Colon (tissue), 2 donors: ENCODE measurements around the gene TBC1D10A.

Source experiments
- FAIRE-seq: peaks from 2 replicates; lab custom pipeline; 2012; peaks lifted over from hg19 to GRCh38; lab: Jason Lieb, UNC
- donor health status: control.
- donor health status: control.

Gene TBC1D10A, protein sequence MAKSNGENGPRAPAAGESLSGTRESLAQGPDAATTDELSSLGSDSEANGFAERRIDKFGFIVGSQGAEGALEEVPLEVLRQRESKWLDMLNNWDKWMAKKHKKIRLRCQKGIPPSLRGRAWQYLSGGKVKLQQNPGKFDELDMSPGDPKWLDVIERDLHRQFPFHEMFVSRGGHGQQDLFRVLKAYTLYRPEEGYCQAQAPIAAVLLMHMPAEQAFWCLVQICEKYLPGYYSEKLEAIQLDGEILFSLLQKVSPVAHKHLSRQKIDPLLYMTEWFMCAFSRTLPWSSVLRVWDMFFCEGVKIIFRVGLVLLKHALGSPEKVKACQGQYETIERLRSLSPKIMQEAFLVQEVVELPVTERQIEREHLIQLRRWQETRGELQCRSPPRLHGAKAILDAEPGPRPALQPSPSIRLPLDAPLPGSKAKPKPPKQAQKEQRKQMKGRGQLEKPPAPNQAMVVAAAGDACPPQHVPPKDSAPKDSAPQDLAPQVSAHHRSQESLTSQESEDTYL

DNA sequence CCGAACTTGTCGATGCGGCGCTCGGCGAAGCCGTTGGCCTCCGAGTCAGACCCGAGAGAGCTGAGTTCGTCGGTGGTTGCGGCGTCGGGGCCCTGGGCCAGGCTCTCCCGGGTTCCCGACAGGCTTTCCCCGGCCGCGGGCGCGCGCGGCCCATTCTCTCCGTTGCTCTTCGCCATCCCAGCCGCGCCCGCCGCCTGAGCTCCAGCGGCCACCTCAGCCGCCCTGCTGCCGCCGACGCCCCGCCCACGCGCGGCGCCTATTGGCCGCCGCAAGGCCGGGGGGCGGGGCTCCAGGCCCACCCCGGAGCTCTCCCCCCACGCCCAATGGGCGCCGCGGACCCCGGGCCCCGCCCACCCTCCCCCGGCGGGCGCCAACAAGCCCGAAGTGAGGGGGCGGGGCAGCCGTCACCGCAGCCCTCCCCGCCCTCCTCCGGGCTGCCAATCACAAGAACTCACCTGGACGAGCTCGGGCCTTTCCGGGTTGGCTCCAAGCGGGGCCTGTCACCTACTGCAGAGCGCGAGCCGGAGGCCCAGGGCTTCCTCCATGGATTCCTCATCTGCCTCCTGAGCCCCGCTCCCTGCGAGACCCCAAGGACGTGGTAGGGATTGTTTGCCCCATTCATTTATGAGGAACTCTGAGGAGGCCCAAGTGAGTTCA, at the start of gene TBC1D10A:
Gene TBC1D10A (minus strand): TSS at position 236 of the 657 bp plus-strand sequence. CDS start 60 bp downstream, at position 176.
- no peak for FAIRE-seq

GRCh38 chr22:30375312-30375849, 48.6 kb upstream of the TBC1D10A start:
- no peak for FAIRE-seq

- no peak for FAIRE-seq
Observed at GRCh38 chr22:30373331-30374325, 46.9 kb upstream of the TBC1D10A start.

DNA sequence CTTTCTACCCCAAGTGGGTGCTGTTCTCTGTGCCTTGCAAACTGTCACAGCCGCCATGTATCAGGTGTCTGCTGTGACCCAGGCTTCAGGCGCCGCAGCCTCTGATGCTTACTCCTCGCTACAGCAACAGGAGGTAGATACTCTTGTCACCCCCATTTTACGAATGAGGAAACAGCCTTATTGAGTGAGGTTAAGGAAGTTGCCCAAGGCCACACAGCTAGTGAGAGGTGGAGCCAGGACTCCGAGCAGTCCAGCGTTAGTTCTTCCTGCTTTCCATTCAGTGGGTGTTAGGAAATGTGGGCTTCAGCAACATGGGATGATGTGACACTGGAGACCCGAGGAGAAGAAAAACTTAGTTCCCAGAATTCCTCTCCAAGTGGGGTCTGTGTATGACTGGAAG, 46.2 kb upstream of the TBC1D10A start:
- no peak for FAIRE-seq

- no peak for FAIRE-seq
Observed at GRCh38 chr22:30371981-30372380, 45.2 kb upstream of the TBC1D10A start.

DNA sequence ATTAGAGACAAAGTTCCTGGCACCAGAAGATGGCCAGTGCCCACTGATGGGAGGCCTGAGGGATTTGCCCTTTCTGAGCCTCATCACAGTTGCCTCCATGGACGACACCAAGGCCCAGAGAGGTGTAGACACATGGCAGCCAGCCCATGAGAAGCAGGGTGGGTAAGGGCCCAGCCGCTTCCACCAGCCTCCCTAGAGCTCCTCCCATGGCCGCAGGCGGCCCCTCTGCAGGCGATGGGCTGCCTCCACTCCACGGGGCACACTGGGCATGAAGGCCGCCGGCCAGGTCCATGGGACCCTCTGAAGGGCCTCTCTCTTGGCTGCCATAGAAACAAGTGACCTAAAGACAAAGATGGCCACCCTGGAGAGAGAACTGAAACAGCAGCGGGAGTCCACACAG, 44.6 kb upstream of the TBC1D10A start:
- no peak for FAIRE-seq

GRCh38 chr22:30370641-30371230, 44.0 kb upstream of the TBC1D10A start:
- no peak for FAIRE-seq

DNA sequence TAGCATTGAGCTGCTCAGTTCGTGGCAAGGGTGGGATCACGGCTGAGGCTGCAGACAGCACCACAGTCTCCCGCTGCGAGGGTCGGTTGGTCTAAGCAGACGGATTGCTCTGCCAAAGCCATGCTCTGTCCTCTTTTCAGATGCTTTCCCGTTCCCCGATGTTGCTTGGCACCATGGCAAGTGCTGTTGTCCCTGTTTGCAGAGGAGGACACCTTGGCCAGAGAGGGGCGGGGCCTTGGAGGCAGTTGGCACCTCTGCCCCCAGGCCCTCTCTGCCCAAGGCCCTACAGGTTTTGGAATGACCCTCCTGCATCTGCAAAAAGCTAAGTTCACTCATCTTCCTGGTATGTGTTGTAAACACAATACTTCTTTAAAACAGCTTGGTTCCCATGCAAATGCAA, 41.7 kb upstream of the TBC1D10A start:
- no peak for FAIRE-seq

DNA sequence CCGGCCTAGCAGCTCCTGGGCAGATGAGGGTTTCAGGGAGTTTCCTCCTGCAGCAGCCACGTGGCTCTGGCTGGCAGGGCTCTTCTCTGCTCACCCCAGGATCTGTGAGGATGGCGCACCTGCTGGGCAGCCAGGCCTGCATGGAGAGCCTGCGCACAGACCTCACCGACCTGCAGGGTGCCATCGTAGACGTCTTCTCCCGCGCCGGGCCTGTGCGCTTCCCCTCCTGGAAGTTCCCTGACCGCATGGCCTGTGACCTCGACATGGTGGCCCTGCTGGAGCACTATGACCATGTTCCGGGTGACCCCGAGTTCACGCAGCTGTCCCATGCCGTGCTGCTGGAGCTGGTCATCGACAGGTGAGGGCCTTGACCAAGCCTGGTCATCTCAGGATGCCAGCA, 39.1 kb upstream of the TBC1D10A start:
- no peak for FAIRE-seq

DNA sequence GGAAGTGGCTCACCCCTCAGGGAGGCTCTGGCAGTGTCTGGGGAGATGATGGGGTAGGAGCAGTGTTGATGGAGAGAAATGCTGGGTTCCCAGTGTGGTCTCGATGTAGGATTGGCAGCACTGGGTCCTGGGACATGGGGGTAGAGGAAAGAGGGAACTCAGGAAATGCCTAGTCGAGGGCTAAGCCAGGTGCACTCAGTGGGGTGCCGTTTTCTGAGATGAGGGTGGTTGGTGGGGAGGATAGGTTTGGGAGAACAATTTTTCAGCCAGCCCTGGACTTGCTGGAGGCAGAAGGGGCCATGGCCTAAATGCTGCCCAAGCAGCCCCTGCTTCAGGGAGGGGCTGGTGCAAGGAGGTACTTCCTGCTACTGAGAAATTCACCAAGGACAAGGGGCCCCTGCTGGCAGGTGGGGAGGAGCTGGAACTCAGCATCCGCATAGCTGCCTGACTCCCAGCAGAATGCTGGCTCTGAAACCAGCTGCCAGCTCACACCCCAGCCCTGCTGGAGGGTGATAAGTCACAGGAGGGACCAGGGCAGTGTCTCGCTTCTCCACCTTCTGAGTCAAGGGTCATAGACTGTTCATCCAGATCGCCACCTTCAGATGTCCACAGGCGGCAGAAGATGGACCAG, 36.0 kb upstream of the TBC1D10A start:
- no peak for FAIRE-seq

DNA sequence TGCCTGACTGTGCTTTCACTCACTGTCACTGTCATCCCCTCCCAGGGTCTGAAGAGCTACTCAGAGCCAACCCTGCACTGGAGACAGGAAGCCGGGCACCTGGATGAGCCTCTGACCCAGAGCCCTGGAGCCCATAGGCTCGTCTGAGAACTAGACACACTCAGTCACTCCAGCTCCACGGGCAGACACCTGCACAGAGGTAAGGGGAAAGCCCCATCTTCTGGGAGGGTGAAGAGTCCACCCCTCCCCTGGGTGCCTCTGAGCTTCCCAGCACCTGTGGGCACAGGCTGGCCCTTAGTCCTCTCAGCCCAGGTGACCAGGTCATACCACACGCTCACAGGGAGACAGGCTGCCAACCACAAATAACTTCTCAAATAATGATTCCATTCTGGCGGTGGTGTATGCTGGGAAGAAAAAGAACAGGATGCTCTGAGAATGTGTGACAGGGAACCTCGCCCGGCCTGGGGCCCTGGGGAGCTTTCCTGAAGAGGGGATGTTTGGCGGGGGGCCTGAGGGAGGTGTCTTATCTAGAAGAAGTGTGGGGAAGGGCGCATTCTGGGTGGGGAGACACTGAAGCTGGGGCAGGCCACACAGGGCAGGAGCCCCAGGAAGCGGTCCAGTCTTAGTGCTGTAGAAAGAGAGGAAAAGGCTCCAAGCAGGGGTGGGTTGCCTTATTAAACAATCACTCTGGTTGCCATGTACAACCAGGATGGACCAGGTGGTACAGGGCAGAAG, 35.3 kb upstream of the TBC1D10A start:
- no peak for FAIRE-seq

- no peak for FAIRE-seq
Observed at GRCh38 chr22:30358541-30358940, 31.8 kb upstream of the TBC1D10A start.

- no peak for FAIRE-seq
Observed at GRCh38 chr22:30357650-30358215, 31.0 kb upstream of the TBC1D10A start.

- no peak for FAIRE-seq
Observed at GRCh38 chr22:30357236-30357570, 30.5 kb upstream of the TBC1D10A start.

GRCh38 chr22:30356449-30357235, 29.9 kb upstream of the TBC1D10A start, which contains the start of the genes CCDC157 and SF3A1:
TSS of gene CCDC157 (plus strand) at chr22:30357007. CDS start at chr22:30366001, 8,994 bp downstream.
TSS of gene SF3A1 (minus strand) at chr22:30356894. CDS start at chr22:30356792, 102 bp downstream.
- FAIRE-seq: no peak

- FAIRE-seq: no peak
Observed at GRCh38 chr22:30354644-30355043, 27.9 kb upstream of the TBC1D10A start.

DNA sequence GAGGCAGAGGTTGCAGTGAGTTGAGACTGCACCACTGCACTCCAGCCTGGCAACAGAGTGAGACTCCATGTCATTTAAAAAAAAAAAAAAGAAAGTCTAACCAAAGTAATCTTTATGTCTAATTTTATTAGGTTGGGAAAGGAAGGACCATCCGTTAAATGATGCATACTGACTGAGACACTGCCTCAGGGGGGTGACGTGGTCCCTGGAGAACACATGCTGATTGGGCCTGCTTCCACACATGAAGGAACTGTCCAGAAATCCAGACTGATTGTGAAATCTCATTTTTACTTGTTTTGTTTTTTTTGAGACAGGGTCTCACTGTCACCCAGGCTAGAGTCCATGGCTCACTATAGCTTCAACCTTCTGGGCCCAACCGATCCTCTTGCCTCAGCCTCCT, 24.5 kb upstream of the TBC1D10A start:
- no peak for FAIRE-seq

GRCh38 chr22:30348809-30349208, 22.1 kb upstream of the TBC1D10A start:
- FAIRE-seq: no peak

- FAIRE-seq: no peak
Observed at GRCh38 chr22:30348404-30348803, 21.7 kb upstream of the TBC1D10A start.
